ENCODE results near the gene IQSEC1. TPM values are rescaled to one million over a fixed set of nuclear protein-coding genes. Genes with fewer than 3 reads are reported as not detected.

IQSEC1 gene
- total RNA-seq, 2 experiments from 2014 or later: 31.7 to 39.2 TPM

- Mint-ChIP-seq H3K9me3 (no peaks in the 10 kb centered on the region), H3K27ac (no peak overlapping the region), H3K4me3 (no peak overlapping the region), H3K4me1 (ENCODE audit: low read depth) (no peaks in the 10 kb centered on the region), H3K27me3 (no peaks in the 10 kb centered on the region), H3K36me3 (ENCODE audit: low read depth) (peaks cover 11% of the 10 kb centered on the region)
- ATAC-seq: no peak
- no peak for TF ChIP-seq CTCF (IDR thresholded peaks at IDR 0.05)
- ChIA-PET POLR2A (no interaction called here), CTCF (interaction anchor here (1.3 kb wide), 1 partner anchor 18 kb away, joined by 4 read pairs; no protein-coding TSS in a partner anchor)
- DNase-seq: no peak
- intact Hi-C loops (cut with micrococcal nuclease): loop anchor here (10.0 kb wide), 1 partner anchor 79 kb away; no protein-coding TSS in a partner anchor
These were observed 167.7 kb downstream of the IQSEC1 start for GRCh38 chr3:12905316-12906071.

- intact Hi-C loops (cut with micrococcal nuclease): loop anchor here (10.0 kb wide), 1 partner anchor 80 kb away; no protein-coding TSS in a partner anchor
- ChIA-PET CTCF (interaction anchor here (1.3 kb wide), 1 partner anchor 18 kb away, joined by 4 read pairs; no protein-coding TSS in a partner anchor), POLR2A (no interaction called here)
- ATAC-seq (no peak), DNase-seq (no peak)
- H3K4me3 Mint-ChIP-seq: no peak overlapping the region
- H3K27ac Mint-ChIP-seq: no peak overlapping the region
- no peaks in the 10 kb centered on the region for H3K4me1 Mint-ChIP-seq (ENCODE audit: low read depth)
- H3K9me3 Mint-ChIP-seq: no peaks in the 10 kb centered on the region
- no peaks in the 10 kb centered on the region for H3K27me3 Mint-ChIP-seq
- peaks cover 13% of the 10 kb centered on the region for H3K36me3 Mint-ChIP-seq (ENCODE audit: low read depth)
- no peak for TF ChIP-seq CTCF (IDR thresholded peaks at IDR 0.05)
These were observed 168.3 kb downstream of the IQSEC1 start for GRCh38 chr3:12904951-12905315.

GRCh38 chr3:12903881-12904280, 169.3 kb downstream of the IQSEC1 start:
- Mint-ChIP-seq H3K4me1 (ENCODE audit: low read depth) (no peaks in the 10 kb centered on the region), H3K27ac (no peak overlapping the region), H3K36me3 (ENCODE audit: low read depth) (peaks cover 14% of the 10 kb centered on the region), H3K9me3 (no peaks in the 10 kb centered on the region), H3K4me3 (no peak overlapping the region), H3K27me3 (no peaks in the 10 kb centered on the region)
- POLR2A ChIA-PET: no interaction called here
- DNase-seq (no peak), ATAC-seq (peak; percentile 18)
- CTCF ChIA-PET: interaction anchor here (1.7 kb wide), 1 partner anchor 12 kb away, joined by 6 read pairs; no protein-coding TSS in a partner anchor
- no peak for TF ChIP-seq CTCF (IDR thresholded peaks at IDR 0.05)
- intact Hi-C loops (cut with micrococcal nuclease): loop anchor here (10.0 kb wide), 1 partner anchor 81 kb away; no protein-coding TSS in a partner anchor

- no peak for DNase-seq
- POLR2A ChIA-PET: no interaction called here
- no peaks in the 10 kb centered on the region for H3K4me1 Mint-ChIP-seq (ENCODE audit: low read depth)
- CTCF ChIA-PET: interaction anchor here (1.7 kb wide), 1 partner anchor 11 kb away, joined by 6 read pairs; no protein-coding TSS in a partner anchor
- no peaks in the 10 kb centered on the region for H3K27me3 Mint-ChIP-seq
- no peak overlapping the region for H3K27ac Mint-ChIP-seq
- H3K4me3 Mint-ChIP-seq: no peak overlapping the region
- ATAC-seq: peak; percentile 5
- TF ChIP-seq CTCF (IDR thresholded peaks at IDR 0.05): no peak
- H3K9me3 Mint-ChIP-seq: no peaks in the 10 kb centered on the region
- H3K36me3 Mint-ChIP-seq (ENCODE audit: low read depth): peaks cover 14% of the 10 kb centered on the region
- intact Hi-C loops (cut with micrococcal nuclease): loop anchor here (10.0 kb wide), 1 partner anchor 82 kb away; no protein-coding TSS in a partner anchor
These were observed 170.0 kb downstream of the IQSEC1 start for GRCh38 chr3:12903000-12903800.
